ENCODE results near the gene P2RY6.

Gene P2RY6

DNA sequence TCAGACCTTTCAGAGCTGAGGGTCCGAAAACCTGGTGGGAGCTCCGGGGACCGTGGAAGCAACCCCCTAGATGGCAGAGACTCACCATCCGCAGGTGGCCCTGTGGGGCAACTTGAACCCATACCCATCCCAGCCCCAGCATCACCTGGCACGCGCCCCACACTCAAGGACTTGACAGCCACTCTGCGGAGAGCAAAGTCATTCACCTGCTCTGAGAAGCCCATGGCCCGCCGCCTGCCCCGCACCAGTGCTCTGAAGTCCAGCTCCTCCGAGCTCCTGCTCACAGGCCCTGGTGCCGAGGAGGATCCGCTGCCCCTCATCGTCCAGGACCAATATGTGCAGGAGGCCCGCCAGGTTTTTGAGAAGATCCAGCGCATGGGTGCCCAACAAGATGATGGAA lies 37.9 kb downstream of the P2RY6 start:
- H3K27ac ChIP-seq: no peak overlapping the region
- TF ChIP-seq, protein P1, sequence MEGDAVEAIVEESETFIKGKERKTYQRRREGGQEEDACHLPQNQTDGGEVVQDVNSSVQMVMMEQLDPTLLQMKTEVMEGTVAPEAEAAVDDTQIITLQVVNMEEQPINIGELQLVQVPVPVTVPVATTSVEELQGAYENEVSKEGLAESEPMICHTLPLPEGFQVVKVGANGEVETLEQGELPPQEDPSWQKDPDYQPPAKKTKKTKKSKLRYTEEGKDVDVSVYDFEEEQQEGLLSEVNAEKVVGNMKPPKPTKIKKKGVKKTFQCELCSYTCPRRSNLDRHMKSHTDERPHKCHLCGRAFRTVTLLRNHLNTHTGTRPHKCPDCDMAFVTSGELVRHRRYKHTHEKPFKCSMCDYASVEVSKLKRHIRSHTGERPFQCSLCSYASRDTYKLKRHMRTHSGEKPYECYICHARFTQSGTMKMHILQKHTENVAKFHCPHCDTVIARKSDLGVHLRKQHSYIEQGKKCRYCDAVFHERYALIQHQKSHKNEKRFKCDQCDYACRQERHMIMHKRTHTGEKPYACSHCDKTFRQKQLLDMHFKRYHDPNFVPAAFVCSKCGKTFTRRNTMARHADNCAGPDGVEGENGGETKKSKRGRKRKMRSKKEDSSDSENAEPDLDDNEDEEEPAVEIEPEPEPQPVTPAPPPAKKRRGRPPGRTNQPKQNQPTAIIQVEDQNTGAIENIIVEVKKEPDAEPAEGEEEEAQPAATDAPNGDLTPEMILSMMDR (conservative IDR thresholded peaks at IDR 0.05): no peak

DNA sequence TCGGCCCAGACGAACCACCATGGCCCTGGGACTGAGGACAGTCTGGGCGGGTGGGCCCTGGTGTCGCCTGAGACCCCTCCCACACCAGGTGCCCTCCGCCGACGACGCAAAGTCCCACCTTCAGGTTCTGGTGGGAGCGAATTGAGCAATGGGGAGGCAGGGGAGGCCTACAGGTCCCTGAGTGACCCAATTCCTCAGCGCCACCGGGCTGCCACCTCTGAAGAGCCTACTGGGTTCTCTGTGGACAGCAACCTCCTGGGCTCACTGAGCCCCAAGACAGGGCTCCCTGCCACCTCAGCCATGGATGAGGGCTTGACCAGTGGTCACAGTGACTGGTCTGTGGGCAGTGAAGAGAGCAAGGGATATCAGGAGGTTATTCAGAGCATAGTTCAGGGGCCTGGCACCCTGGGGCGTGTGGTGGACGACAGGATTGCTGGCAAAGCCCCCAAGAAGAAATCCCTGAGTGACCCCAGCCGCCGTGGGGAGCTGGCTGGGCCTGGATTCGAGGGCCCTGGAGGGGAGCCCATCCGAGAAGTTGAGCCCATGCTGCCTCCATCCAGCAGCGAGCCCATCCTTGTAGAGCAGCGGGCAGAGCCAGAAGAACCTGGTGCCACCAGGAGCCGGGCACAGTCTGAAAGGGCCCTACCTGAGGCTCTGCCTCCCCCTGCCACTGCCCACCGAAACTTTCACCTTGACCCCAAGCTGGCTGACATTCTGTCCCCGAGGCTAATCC lies 38.7 kb downstream of the P2RY6 start:
- TF ChIP-seq, protein P1 (conservative IDR thresholded peaks at IDR 0.05): no peak
- no peak overlapping the region for H3K27ac ChIP-seq

DNA sequence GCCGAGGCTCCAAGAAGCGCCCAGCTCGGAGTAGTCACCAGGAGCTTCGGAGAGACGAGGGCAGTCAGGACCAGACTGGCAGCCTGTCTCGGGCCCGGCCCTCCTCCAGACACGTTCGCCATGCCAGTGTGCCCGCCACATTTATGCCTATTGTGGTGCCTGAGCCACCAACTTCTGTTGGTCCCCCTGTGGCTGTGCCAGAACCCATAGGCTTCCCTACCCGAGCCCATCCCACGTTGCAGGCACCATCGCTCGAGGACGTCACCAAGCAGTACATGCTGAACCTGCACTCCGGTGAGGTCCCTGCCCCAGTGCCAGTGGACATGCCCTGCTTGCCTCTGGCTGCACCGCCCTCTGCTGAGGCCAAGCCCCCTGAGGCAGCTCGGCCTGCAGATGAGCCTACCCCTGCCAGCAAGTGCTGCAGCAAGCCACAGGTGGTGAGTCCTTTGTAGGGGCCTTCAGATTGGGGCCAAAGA lies 39.3 kb downstream of the P2RY6 start:
- TF ChIP-seq, protein P1 (conservative IDR thresholded peaks at IDR 0.05): no peak
- no peak overlapping the region for H3K27ac ChIP-seq

DNA sequence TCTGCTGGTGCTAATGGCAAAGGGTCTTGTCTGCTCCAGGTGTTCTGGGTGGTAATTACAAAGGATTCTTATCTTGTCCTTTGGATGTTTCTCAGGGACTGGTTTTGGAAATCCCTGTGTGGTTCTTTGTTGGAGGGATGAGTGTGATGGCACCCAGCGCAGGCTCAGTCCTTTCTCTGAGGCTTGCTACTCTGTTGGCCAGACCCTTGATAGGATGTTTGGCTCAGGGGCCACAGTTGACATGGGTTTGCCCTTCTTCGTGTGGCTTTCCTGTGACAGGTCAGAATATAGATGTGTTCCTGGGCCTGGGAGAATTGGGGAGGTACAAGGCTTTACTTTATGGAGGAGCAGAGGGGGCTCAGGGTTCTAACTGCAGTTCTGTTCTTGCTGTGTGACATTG lies 39.9 kb downstream of the P2RY6 start:
- TF ChIP-seq, protein P1 (conservative IDR thresholded peaks at IDR 0.05): no peak
- H3K27ac ChIP-seq: no peak overlapping the region

DNA sequence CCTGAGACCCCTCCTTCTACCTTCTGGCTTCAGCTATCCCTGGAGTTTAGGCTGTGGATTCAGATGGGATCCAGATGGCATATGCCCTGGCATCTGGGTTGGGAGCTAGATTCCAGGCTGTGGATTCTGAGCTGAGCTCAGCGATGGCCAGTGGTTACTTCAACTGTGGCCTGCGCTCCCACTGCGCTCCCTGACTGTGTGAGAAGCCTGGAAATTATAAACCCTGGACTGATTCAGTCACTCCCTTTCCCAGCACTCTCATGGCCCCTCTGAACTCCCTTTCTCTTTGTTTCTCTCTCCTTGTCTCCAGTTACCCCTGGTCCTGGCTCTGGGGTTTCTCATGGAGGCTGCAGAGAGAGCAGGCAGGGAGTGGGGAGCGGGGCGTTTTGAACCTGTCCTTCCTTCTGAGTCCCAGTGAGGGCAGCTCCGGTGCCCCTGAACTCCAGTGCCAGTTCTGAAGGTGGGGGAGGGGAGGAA lies 40.8 kb downstream of the P2RY6 start:
- no peak overlapping the region for H3K27ac ChIP-seq
- TF ChIP-seq, protein P1 (conservative IDR thresholded peaks at IDR 0.05): no peak

DNA sequence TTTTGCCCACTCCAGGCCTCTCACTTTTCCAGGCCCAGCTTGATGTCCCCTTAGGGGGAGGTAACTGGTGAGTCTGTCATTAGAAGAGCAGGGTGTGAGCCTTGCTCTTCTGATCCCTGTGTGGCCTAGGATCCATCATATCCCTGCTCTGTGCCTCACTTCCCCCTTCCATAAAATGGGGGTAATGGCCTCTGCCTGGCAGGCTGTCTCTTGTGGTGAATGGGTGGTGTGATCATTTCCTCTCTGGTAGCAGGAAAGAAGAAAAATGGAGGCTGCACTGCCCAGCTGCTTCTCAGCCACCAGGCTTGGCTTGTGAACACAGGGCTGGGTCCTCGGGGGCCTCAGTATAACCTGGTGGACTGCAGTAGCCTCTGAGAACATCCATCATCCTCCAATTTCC lies 41.5 kb downstream of the P2RY6 start:
- TF ChIP-seq, protein P1 (conservative IDR thresholded peaks at IDR 0.05): no peak
- H3K27ac ChIP-seq: no peak overlapping the region

DNA sequence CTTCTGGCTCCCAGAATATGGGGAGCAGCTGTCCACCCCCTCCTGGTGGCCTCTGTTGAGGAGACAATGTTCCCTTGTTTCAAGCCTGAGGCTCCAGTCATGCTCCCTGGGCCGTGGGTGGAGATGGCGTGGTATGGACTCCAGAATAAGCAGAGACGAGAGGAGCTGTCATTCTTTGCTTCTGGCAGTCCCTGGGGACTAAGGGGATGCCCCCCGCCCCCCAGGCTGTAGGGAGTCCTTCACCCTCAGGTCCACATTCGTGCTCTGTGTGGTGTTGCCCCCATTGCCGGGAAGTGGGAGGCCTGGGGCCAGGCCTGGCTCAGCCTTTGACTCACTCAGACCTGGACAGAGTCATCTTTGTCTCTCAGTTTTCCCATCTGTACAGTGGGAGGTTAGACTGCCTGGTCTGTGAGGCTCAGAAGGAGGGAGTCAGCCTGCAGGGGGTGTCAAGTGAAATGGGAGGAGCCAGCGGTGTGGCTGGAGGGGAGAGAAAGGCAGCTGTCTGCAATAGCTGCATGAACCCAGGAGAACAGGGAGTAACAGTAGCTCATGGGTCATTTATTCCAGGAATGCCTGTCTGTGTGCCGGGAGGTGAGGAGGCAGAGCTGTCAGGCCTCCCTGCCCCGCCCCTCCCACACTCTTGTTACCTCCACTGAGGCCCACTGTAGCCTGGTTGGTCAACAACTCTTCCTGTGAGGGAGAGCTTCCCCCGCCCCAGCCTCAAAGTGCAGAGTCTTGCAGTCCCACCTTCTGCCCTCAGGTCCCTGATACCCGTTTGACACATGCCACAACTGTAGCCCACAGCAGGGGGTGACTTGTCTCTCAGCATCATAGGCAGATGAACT lies 42.2 kb downstream of the P2RY6 start:
- TF ChIP-seq, protein P1 (conservative IDR thresholded peaks at IDR 0.05): no peak
- no peak overlapping the region for H3K27ac ChIP-seq
